C4-2B (cell line): ENCODE measurements around the gene LRRC61.

Source experiments
- H3K27ac ChIP-seq: fragments of 450-650 bp; 2 replicates; pipeline ENCODE4 v1.5.1; 2017
- CTCF ChIP-seq: fragments of 450-650 bp; conservative IDR thresholded peaks from 2 replicates; pipeline ENCODE4 v1.5.1; 2017; ENCODE audit warnings: mild to moderate bottlenecking
- ZFX ChIP-seq: fragments of 450-650 bp; IDR thresholded peaks from 2 replicates; pipeline ENCODE4 v1.6.1; 2017

The LRRC61 gene

GRCh38 chr7:150323682-150324372 lies 672 bp downstream of the LRRC61 start:
- peak overlapping the region; percentile 92 for H3K27ac ChIP-seq
- no peak for TF ChIP-seq ZFX
- TF ChIP-seq CTCF, result no peak

GRCh38 chr7:150324373-150324961 lies 1.3 kb downstream of the LRRC61 start:
- H3K27ac ChIP-seq, result peak overlapping the region; percentile 92
- TF ChIP-seq ZFX, result no peak
- TF ChIP-seq CTCF, result no peak

GRCh38 chr7:150325110-150325611 lies 2.0 kb downstream of the LRRC61 start:
- H3K27ac ChIP-seq, result no peak overlapping the region
- TF ChIP-seq CTCF, result no peak
- TF ChIP-seq ZFX, result no peak

- no peak overlapping the region for H3K27ac ChIP-seq
- no peak for TF ChIP-seq ZFX
- TF ChIP-seq CTCF, result no peak
Observed at GRCh38 chr7:150325901-150326300, 2.7 kb downstream of the LRRC61 start.

- no peak overlapping the region for H3K27ac ChIP-seq
- TF ChIP-seq ZFX, result no peak
- TF ChIP-seq CTCF, result no peak
Observed at GRCh38 chr7:150326657-150327268, 3.6 kb downstream of the LRRC61 start.

- no peak overlapping the region for H3K27ac ChIP-seq
- TF ChIP-seq ZFX (no peak), CTCF (no peak)
Observed at GRCh38 chr7:150327308-150327707, 4.2 kb downstream of the LRRC61 start.
